ENCODE results near the gene UBAP1.

- TF ChIP-seq EP300 (IDR thresholded peaks at IDR 0.05) = no peak
- TF ChIP-seq CTCF (IDR thresholded peaks at IDR 0.05) = no peak
These were observed 21.5 kb upstream of the UBAP1 start for GRCh38 chr9:34157318-34157717.
